Stromal cell of bone marrow (primary cell): ENCODE results near the gene ERBB4.
"Not testable (repeated sequence)": the region's sequence is repeated elsewhere in the genome, so short reads cannot be mapped to it uniquely, and the experiment has no call there.

Source experiments
- DNase-seq: peaks from one replicate; pipeline ENCODE4 v3.0.0-alpha.2; 2012; ENCODE audit warnings: low read depth

ERBB4 gene

GRCh38 chr2:212226114-212226513 lies 312.5 kb downstream of the ERBB4 start:
- DNase-seq, result no peak

GRCh38 chr2:212223696-212224095 lies 314.9 kb downstream of the ERBB4 start:
- DNase-seq, result no peak

- DNase-seq, result no peak
Observed at GRCh38 chr2:212213191-212213590, 325.4 kb downstream of the ERBB4 start.

DNA sequence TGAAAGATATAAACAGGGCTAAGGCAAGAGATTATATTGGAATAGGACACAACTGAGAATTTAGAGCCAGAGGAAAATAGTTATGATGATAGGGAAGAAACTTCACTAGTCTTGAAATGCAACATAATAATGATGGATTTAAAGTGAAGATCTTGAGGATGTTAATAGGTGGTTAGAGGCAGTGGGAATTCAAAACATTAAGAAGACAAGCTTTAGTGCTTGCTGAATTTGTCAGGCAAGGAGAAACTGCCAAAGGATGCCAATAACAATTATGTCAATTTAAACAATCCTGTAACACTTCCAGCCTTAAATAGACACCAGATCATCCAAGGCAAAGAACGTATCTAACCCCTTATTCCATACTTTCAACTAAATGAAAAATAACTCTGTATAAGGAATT lies 330.1 kb downstream of the ERBB4 start:
- DNase-seq, result no peak

- DNase-seq, result no peak
Observed at GRCh38 chr2:212197776-212198175, 340.8 kb downstream of the ERBB4 start.

DNA sequence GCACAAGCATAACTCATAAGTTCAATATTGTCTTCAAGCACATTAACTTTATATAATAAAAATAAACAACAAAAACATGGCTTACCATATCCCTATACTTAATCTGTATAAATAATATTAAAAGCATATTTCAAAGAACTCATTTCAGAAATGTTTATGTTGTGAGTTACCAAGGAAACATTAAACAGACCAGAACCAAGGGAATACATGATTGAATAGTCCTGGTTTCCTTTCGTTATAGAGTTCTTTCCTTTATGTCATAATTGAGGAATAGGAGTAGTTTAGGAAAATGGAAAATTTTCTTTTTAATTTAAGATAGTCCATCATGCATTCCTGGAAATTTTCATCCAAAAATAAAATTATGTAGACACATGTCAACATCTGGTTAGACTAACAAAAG lies 343.0 kb downstream of the ERBB4 start:
- no peak for DNase-seq

GRCh38 chr2:212194396-212194795 lies 344.2 kb downstream of the ERBB4 start:
- no peak for DNase-seq

GRCh38 chr2:212193803-212194202 lies 344.8 kb downstream of the ERBB4 start:
- DNase-seq, result no peak

GRCh38 chr2:212193056-212193455 lies 345.5 kb downstream of the ERBB4 start:
- DNase-seq, result no peak

DNA sequence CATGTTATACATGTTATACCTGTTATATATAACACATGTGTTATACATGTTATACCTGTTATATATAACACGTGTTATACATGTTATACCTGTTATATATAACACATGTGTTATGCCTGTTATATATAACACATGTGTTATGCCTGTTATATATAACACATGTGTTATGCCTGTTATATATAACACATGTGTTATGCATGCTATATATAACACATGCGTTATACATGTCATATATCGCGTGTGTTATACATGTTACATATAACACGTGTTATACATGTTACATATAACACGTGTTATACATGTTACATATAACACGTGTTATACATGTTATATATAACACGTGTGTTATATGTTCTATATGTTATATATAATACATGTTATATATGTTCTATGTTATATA lies 347.2 kb downstream of the ERBB4 start:
- DNase-seq, result not testable (repeated sequence)

DNA sequence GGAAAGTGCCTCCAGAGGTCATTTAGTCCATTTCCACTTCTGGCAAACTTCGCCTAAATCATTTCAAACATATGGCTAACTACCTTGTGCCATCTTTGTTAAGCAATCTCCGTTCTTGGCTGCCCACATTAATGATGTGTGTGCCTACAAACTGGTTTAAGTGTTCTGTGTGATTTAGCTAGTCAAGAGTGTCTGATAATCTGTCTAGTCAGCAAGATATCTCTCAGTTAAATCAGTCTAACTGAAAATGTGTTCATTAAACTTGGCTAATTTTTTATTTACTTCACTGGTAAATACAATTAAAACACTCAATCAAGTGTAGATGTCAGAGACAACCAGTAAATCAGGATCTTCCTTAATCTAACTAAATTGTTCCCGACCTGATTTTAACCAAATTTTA lies 352.4 kb downstream of the ERBB4 start:
- DNase-seq, result no peak

DNA sequence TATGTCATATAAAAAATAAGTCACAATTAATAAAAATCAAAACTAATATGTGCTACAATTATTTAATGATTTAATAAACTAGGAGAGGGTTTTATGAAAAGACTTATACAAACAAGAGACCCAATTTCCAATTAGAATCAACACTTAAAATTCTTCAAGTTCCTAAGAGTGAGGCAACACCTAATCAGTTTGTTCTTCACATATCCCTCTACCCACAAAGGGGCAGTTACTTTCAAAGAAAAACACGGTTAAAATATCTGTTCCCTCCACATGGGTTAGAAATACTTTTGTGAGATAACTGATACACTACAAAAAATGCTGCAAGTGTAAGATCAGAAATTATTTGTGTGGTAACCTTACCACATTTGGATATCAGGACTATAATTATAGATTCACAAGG lies 357.0 kb downstream of the ERBB4 start:
- no peak for DNase-seq

DNA sequence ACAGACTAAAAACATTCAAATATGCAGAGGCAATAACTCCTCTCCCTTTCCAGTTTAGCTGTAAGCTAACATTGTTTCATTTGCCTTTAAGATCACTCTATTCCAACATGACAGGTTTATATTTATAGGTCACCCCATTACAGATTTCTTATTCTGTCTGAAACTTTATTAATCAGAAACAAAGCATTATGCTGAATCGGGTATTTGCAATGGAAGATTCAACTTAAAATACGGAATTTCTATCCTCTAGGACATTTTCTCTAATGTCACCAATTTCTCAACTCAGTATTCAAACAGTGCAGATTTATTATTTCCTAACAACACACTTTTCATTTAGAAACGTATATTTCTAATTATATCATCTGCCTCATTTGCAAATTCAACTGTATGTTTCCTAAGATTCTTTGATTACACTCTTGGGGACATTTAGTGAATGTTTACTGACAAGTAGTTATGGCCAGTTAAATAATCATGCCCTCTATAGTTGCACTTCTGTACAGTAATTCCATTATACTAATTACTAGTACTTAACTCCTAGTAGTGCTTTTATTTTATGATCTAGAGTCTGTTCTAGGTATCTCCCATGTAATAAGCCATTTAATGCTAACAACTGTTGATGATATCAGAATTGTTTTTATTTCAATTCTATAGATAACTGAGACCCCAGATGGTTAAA lies 358.1 kb downstream of the ERBB4 start:
- no peak for DNase-seq

GRCh38 chr2:212177724-212178123 lies 360.9 kb downstream of the ERBB4 start:
- DNase-seq, result no peak

GRCh38 chr2:212176151-212176550 lies 362.5 kb downstream of the ERBB4 start:
- no peak for DNase-seq

GRCh38 chr2:212173756-212174510 lies 364.7 kb downstream of the ERBB4 start:
- DNase-seq, result no peak

GRCh38 chr2:212173331-212173730 lies 365.3 kb downstream of the ERBB4 start:
- no peak for DNase-seq

GRCh38 chr2:212170382-212170781 lies 368.2 kb downstream of the ERBB4 start:
- no peak for DNase-seq

GRCh38 chr2:212158081-212158480 lies 380.5 kb downstream of the ERBB4 start:
- no peak for DNase-seq

DNA sequence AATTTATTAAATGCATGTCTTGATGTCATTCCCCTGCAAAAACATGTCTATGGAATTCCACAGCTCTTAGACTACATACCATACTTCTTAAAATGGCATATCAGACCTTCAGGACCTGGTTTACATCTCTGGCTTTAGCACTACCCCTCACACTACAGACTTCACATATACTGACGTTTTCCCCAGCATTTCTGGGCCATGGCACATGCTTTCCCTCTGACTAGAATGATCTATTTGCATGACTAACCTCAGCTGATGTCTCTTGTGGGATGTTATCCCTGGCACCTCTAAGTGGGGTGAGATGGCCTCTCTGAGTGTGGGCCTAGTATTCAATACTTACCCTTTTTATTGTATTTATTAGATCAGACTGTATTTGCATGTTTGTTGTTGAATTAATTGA lies 381.6 kb downstream of the ERBB4 start:
- peak; percentile 57 for DNase-seq

DNA sequence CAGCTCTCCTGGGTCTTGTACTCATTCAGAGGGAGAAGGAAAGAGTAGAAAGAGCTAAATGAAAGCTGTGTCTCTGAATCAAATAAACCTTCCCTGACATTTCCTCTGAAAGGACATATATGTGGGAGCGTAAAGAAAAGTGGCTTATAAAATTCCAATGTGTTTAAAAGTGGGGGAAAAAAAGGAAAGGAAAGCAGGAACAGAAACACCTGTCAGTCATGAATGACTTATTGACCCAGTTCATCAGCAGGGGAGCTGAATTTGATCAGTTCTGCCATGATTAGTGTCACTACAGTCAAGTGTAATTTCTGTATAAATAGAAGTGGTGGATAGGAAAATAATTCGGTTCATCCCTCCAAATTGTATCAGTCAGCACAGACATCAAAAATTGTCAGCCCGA lies 382.5 kb downstream of the ERBB4 start:
- no peak for DNase-seq

GRCh38 chr2:212154477-212154878 lies 384.1 kb downstream of the ERBB4 start:
- no peak for DNase-seq

DNA sequence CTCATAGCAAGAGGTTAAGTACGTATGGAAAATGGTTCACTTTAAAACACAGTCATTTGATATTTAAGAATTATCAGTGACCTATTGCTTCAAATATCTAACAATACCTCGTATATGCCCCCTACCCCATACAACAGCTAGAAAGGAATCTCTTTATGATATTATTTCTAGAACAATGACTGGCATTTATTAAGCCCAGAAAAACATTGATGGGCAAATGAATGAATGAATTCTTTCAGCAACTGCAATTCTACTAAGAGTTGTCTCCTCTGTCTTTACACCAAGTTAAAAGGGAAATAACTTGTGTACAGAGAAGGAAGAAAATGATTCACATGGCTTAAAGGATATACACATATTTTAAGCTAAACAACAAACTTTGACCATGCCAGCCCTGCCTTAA lies 384.7 kb downstream of the ERBB4 start:
- DNase-seq, result no peak
